ENCODE results near the gene NCR1.

- TF ChIP-seq POLR2AphosphoS5 (IDR thresholded peaks at IDR 0.05) (no peak), CTCF (IDR thresholded peaks at IDR 0.05) (no peak), POLR2A (IDR thresholded peaks at IDR 0.05) (no peak), EP300 (IDR thresholded peaks at IDR 0.05; ENCODE audit: low read depth) (no peak)
These were observed 28.5 kb upstream of the NCR1 start for GRCh38 chr19:54877471-54877870.

Data from transverse colon (tissue), 4 donors.